A549 treated with AZD9567 at 1 μM for 4 hours (cell line): Measurements from ENCODE around the gene CERS6. TPM values are rescaled to one million over a fixed set of nuclear protein-coding genes. Genes with fewer than 3 reads are reported as not detected.

Experiments
- total RNA-seq: library from RNA; stranded (reverse); fragments of 200-300 nt; extraction: Qiagen RNA extraction; gene quantifications from 5 replicates; pipeline ENCODE4 v1.2.3, GENCODE V29; 2022; ENCODE audit not compliant: insufficient read depth

Gene CERS6
- 13.6 to 19.5 TPM (median 16.7 TPM) in 5 replicates for total RNA-seq

GRCh38 chr2:168455645-168456520 lies at the start of gene CERS6:
Gene CERS6 (plus strand): TSS chr2:168456272. CDS start chr2:168456449, 177 bp downstream.

GRCh38 chr2:168801961-168802858 lies 346.1 kb downstream of the CERS6 start, which contains the start of gene NOSTRIN:
Gene NOSTRIN (plus strand): TSS chr2:168802637. CDS start chr2:168802647, 10 bp downstream.

Other genes starting within 250 kb of the CERS6 start
- 15.8 to 27.9 TPM (median 19.0 TPM) in 5 replicates for gene STK39, start 208.7 kb upstream of the CERS6 start, total RNA-seq